ENCODE data around the gene ERAP2. TPM values are rescaled to one million over a fixed set of nuclear protein-coding genes. Genes with fewer than 3 reads are reported as not detected.

The ERAP2 gene
- total RNA-seq, 4 donors from 2014 or later: 17.2 to 28.7 (median 23.5) TPM

DNA sequence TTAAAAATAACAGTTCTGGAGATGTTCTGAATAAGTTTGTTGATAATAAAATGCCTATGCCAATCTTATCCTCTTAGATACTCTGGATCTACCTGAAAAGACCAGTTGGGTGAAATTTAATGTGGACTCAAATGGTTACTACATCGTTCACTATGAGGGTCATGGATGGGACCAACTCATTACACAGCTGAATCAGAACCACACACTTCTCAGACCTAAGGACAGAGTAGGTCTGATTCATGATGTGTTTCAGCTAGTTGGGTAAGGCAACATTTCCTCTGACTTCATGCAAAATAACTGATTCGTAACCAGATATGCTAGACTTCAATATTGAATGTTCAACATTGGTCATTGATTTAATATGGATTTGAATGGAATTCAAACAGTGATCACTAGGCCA lies 27.0 kb downstream of the ERAP2 start:
- TF ChIP-seq, protein P1, sequence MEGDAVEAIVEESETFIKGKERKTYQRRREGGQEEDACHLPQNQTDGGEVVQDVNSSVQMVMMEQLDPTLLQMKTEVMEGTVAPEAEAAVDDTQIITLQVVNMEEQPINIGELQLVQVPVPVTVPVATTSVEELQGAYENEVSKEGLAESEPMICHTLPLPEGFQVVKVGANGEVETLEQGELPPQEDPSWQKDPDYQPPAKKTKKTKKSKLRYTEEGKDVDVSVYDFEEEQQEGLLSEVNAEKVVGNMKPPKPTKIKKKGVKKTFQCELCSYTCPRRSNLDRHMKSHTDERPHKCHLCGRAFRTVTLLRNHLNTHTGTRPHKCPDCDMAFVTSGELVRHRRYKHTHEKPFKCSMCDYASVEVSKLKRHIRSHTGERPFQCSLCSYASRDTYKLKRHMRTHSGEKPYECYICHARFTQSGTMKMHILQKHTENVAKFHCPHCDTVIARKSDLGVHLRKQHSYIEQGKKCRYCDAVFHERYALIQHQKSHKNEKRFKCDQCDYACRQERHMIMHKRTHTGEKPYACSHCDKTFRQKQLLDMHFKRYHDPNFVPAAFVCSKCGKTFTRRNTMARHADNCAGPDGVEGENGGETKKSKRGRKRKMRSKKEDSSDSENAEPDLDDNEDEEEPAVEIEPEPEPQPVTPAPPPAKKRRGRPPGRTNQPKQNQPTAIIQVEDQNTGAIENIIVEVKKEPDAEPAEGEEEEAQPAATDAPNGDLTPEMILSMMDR (IDR thresholded peaks at IDR 0.05; ENCODE audit: low read depth): no peak

GRCh38 chr5:96904054-96904931 lies 28.0 kb downstream of the ERAP2 start:
- TF ChIP-seq, protein P1 (IDR thresholded peaks at IDR 0.05; ENCODE audit: low read depth): no peak

GRCh38 chr5:96905864-96906263 lies 29.6 kb downstream of the ERAP2 start:
- TF ChIP-seq, protein P1 (IDR thresholded peaks at IDR 0.05; ENCODE audit: low read depth): no peak

DNA sequence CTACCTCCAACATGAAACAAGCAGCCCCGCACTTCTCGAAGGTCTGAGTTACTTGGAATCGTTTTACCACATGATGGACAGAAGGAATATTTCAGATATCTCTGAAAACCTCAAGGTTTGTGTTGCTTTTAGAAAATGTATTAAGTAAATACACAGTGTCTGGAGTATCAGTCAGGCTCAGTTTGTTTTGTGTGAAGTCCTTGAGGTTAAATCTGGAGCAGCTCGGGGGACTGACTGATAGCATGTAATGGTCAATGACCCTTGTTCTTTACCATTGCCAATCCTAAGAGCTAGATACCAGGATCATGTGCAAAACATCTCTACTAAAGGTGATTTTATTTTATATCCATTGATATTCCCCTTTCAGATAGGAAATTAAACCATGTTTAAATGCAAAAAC lies 32.7 kb downstream of the ERAP2 start:
- TF ChIP-seq, protein P1 (IDR thresholded peaks at IDR 0.05; ENCODE audit: low read depth): no peak

DNA sequence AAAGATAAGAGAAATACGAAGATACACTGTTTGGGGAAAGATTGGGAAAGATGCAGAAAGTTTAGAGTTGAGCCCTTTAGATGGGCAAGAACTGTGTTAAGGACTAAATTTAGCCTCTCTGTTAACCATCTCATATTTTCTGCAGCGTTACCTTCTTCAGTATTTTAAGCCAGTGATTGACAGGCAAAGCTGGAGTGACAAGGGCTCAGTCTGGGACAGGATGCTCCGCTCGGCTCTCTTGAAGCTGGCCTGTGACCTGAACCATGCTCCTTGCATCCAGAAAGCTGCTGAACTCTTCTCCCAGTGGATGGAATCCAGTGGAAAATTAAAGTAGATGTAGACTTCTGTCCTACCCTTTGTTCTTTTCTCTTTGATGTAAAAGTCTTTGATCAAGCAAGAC lies 33.1 kb downstream of the ERAP2 start:
- TF ChIP-seq, protein P1 (IDR thresholded peaks at IDR 0.05; ENCODE audit: low read depth): no peak

DNA sequence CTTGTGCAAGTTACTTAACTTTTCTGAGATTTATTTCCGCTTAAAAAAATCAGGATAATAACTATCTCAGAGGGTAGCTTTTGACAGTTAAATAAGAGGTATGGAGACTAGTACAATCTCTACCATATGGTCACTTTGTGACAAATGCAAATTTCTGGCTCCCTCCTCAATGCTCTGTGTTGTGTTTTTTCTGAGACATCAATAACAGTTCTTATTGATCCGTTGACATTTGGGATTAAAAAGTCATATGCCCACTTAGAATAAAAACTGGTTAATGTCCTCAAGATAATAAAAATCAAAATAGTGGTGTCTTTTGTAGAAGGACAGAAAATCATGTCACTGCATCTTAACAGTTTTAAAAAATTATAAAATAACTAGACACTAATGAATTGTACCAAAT lies 34.8 kb downstream of the ERAP2 start:
- TF ChIP-seq, protein P1 (IDR thresholded peaks at IDR 0.05; ENCODE audit: low read depth): no peak

DNA sequence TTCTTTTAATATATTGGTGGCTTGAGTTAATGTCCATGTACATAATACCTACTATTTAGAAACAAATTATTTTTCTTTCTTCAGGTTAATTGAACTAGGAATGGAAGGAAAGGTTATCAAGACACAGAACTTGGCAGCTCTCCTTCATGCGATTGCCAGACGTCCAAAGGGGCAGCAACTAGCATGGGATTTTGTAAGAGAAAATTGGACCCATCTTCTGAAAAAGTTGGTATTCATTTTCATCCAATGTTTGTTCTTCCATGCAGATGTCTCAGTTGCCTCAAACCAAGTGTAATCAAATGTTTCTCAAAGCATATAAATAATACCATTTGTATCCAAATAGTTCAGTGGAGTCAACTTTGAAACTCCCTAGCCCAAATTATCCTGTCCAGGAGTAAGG lies 36.9 kb downstream of the ERAP2 start:
- TF ChIP-seq, protein P1 (IDR thresholded peaks at IDR 0.05; ENCODE audit: low read depth): no peak
